ENCODE data around the gene TNFRSF14. TPM values are rescaled to one million over a fixed set of nuclear protein-coding genes. Genes with fewer than 3 reads are reported as not detected.

Gene TNFRSF14
- total RNA-seq, 3 donors from 2014 or later (not counting 1 experiment from before 2014, with no cell fraction given), result 228 to 266 (median 262) TPM

DNA sequence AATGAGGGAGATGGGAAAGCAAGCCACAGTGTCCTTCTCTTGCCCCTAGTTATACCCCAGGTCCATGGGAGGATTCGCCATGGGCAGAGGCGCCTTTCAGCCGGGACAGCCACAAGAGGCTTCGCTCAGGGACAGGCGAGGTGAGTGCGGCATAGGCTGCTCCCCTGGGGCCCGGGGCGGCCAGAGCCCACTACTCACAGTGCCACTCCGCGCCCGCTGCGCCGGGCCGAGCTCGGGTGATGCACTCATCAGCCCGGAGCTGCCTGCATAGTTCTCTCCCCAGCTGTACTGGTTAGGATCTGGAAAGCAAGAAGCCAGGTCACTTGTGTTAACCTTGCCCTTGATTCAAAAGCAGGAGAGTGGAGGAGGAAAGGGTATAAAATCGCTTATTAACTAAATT, 38.2 kb upstream of the TNFRSF14 start:
- Mint-ChIP-seq H3K36me3 (no peaks in the 10 kb centered on the region), H3K4me3 (no peak overlapping the region), H3K27me3 (ENCODE audit: low read depth in 2 of 2) (no peaks in the 10 kb centered on the region), H3K4me1 (peaks cover 0 to 14% of the 10 kb centered on the region in 2 donors), H3K9me3 (no peaks in the 10 kb centered on the region), H3K27ac (no peak overlapping the region)
- H3K27ac ChIP-seq (ENCODE audit: low read length), result no peak overlapping the region
- TF ChIP-seq, protein P1, sequence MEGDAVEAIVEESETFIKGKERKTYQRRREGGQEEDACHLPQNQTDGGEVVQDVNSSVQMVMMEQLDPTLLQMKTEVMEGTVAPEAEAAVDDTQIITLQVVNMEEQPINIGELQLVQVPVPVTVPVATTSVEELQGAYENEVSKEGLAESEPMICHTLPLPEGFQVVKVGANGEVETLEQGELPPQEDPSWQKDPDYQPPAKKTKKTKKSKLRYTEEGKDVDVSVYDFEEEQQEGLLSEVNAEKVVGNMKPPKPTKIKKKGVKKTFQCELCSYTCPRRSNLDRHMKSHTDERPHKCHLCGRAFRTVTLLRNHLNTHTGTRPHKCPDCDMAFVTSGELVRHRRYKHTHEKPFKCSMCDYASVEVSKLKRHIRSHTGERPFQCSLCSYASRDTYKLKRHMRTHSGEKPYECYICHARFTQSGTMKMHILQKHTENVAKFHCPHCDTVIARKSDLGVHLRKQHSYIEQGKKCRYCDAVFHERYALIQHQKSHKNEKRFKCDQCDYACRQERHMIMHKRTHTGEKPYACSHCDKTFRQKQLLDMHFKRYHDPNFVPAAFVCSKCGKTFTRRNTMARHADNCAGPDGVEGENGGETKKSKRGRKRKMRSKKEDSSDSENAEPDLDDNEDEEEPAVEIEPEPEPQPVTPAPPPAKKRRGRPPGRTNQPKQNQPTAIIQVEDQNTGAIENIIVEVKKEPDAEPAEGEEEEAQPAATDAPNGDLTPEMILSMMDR (IDR thresholded peaks at IDR 0.05), result no peak
- H3K36me3 ChIP-seq (ENCODE audit: control insufficient read depth, insufficient read depth, low read length), result peaks cover 85% of the 10 kb centered on the region
- DNase-seq (no peak), ATAC-seq (no peak)
- no peak overlapping the region for H3K4me3 ChIP-seq (ENCODE audit: low read length)
- WGBS (ENCODE audit: insufficient coverage), result 97% methylated on average over 16 of the region's 17 CpGs
- no peaks in the 10 kb centered on the region for H3K9me3 ChIP-seq (ENCODE audit: control insufficient read depth, insufficient read depth, low read length)
- intact Hi-C loops (cut with micrococcal nuclease), result no loop called here
- H3K4me1 ChIP-seq (ENCODE audit: control insufficient read depth, insufficient read depth, low read length), result peaks cover 4% of the 10 kb centered on the region
- no peaks in the 10 kb centered on the region for H3K27me3 ChIP-seq (ENCODE audit: control insufficient read depth, insufficient read depth, low read length)

DNA sequence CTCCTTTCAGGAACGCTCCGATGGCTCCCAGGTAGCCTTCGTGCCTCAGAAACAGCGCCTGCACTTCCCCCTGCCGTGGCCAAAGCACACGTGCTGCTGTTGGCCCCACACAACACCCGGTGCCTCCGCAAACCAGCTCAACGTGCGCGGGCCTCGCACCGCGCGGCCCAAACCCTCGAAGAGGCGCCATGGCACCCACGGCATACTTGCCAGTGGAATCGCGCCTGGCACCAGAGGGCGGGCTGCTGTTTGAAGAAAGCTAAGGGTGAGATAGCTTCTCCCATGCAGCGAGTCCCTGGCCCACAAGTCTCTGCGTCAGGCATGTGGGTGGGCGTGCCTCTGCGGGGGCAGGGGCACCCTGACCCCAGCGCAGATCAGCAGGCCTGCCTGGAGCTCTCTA, 37.6 kb upstream of the TNFRSF14 start:
- no peaks in the 10 kb centered on the region for H3K9me3 ChIP-seq (ENCODE audit: control insufficient read depth, insufficient read depth, low read length)
- Mint-ChIP-seq H3K27ac (no peak overlapping the region), H3K27me3 (ENCODE audit: low read depth in 2 of 2) (no peaks in the 10 kb centered on the region), H3K36me3 (no peaks in the 10 kb centered on the region), H3K4me1 (peaks cover 0 to 14% of the 10 kb centered on the region in 2 donors), H3K9me3 (no peaks in the 10 kb centered on the region), H3K4me3 (no peak overlapping the region)
- no peak overlapping the region for H3K4me3 ChIP-seq (ENCODE audit: low read length)
- peaks cover 10% of the 10 kb centered on the region for H3K4me1 ChIP-seq (ENCODE audit: control insufficient read depth, insufficient read depth, low read length)
- TF ChIP-seq, protein P1 (IDR thresholded peaks at IDR 0.05), result no peak
- no peaks in the 10 kb centered on the region for H3K27me3 ChIP-seq (ENCODE audit: control insufficient read depth, insufficient read depth, low read length)
- intact Hi-C loops (cut with micrococcal nuclease), result no loop called here
- WGBS (ENCODE audit: insufficient coverage), result 96% methylated on average over 26 of the region's 26 CpGs
- DNase-seq, result no peak
- peaks cover 79% of the 10 kb centered on the region for H3K36me3 ChIP-seq (ENCODE audit: control insufficient read depth, insufficient read depth, low read length)
- H3K27ac ChIP-seq (ENCODE audit: low read length), result no peak overlapping the region
- no peak for ATAC-seq

DNA sequence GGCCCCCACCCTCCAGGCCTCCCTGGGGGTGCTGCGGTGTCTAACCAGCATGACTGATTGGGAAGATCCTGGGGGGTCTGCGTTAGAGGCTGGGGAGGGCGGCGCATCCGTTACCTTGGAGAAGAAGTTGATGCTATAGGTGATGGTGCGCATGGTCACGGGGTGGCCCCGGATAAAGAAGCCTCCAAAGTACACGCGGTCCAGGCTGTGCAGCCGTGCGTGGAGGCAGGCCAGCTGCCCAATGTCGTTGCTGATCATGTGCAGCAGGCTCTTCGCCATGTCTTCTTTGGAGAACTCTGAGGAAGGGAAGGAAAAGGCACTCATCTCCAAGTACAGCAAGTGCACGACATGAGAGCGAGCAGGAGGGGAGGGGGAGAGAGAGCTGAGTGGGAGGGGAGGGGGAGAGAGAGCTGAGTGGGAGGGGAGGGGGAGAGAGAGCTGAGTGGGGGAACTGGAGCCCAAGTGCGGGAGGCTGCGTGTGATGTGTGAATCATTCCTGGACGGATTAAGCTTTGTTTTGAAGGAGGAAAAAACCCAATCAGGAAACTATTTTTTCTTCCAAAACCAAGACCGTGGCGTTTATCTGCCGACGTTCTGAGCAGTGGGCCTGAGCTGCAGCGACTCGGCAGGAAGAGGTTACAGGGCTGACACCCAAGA, 37.0 kb upstream of the TNFRSF14 start:
- Mint-ChIP-seq H3K9me3 (no peaks in the 10 kb centered on the region), H3K36me3 (no peaks in the 10 kb centered on the region), H3K4me1 (peaks cover 5 to 19% of the 10 kb centered on the region in 2 donors), H3K4me3 (no peak overlapping the region), H3K27me3 (ENCODE audit: low read depth in 2 of 2) (no peaks in the 10 kb centered on the region), H3K27ac (no peak overlapping the region)
- Histone ChIP-seq H3K9me3 (ENCODE audit: control insufficient read depth, insufficient read depth, low read length) (no peaks in the 10 kb centered on the region), H3K4me3 (ENCODE audit: low read length) (no peak overlapping the region), H3K36me3 (ENCODE audit: control insufficient read depth, insufficient read depth, low read length) (peaks cover 73% of the 10 kb centered on the region), H3K27me3 (ENCODE audit: control insufficient read depth, insufficient read depth, low read length) (no peaks in the 10 kb centered on the region), H3K27ac (ENCODE audit: low read length) (no peak overlapping the region), H3K4me1 (ENCODE audit: control insufficient read depth, insufficient read depth, low read length) (peaks cover 16% of the 10 kb centered on the region)
- ATAC-seq, result no peak
- 95% methylated on average over 25 of the region's 25 CpGs for WGBS (ENCODE audit: insufficient coverage)
- intact Hi-C loops (cut with micrococcal nuclease), result no loop called here
- TF ChIP-seq, protein P1 (IDR thresholded peaks at IDR 0.05), result no peak
- DNase-seq, result no peak

DNA sequence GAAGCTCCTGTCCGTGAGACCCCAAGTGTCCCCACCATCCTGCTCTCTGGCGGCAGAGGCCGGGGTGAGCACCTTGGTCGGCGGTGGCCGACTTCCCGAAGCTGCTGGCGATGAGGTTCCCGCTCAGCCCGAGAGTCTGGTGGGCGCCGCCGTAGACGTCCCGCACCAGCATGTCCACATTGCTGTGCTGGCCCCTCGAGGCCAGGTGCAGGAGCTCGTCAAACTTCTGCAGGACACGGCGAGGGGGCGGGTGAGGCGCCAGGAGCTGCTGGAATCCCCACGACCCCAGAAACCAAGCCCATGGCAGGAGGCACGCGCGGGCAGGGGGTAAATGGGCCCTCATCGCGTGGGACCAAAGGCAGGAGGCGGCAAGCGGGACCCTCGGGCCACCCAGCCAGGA, 36.4 kb upstream of the TNFRSF14 start:
- ATAC-seq, result no peak
- Histone ChIP-seq H3K27ac (ENCODE audit: low read length) (no peak overlapping the region), H3K27me3 (ENCODE audit: control insufficient read depth, insufficient read depth, low read length) (no peaks in the 10 kb centered on the region), H3K4me1 (ENCODE audit: control insufficient read depth, insufficient read depth, low read length) (peaks cover 22% of the 10 kb centered on the region), H3K36me3 (ENCODE audit: control insufficient read depth, insufficient read depth, low read length) (peaks cover 69% of the 10 kb centered on the region), H3K9me3 (ENCODE audit: control insufficient read depth, insufficient read depth, low read length) (no peaks in the 10 kb centered on the region), H3K4me3 (ENCODE audit: low read length) (no peak overlapping the region)
- Mint-ChIP-seq H3K4me1 (peaks cover 11 to 25% of the 10 kb centered on the region in 2 donors), H3K4me3 (no peak overlapping the region), H3K27me3 (ENCODE audit: low read depth in 2 of 2) (no peaks in the 10 kb centered on the region), H3K9me3 (no peaks in the 10 kb centered on the region), H3K36me3 (no peaks in the 10 kb centered on the region), H3K27ac (no peak overlapping the region)
- no peak for DNase-seq
- TF ChIP-seq, protein P1 (IDR thresholded peaks at IDR 0.05), result no peak
- 96% methylated on average over 30 of the region's 30 CpGs for WGBS (ENCODE audit: insufficient coverage)
- intact Hi-C loops (cut with micrococcal nuclease), result no loop called here
